ENCODE data around the gene ATP9A.

DNA sequence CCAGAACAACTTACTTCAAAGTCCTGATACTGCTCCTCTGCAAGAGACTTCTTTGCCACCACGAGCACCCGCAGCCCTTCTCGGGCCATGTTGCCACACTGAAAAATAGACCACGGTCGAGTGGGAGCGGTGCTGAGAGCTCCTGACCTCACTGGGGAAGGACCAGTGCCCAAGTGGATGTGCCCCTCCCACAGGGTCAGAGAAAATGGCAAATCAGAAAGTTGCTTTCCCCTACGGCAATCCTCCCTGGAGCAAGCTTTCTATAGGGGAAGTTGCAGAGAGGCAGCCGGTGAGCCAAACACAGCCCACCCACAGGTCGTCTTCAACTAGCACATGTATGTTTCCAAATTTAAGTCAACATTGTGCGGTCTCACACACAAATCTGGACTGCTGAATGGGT, 140.6 kb downstream of the ATP9A start:
- TF ChIP-seq POLR2A (IDR thresholded peaks at IDR 0.05; ENCODE audit: low read depth, low read length) (no peak), POLR2AphosphoS5 (IDR thresholded peaks at IDR 0.05; ENCODE audit: low read depth, low read length) (no peak), TAF1 (IDR thresholded peaks at IDR 0.05; ENCODE audit: low read depth, low read length) (no peak), SPI1 (IDR thresholded peaks at IDR 0.05; ENCODE audit: low read depth, low read length) (no peak), POU2F2 (IDR thresholded peaks at IDR 0.05; ENCODE audit: low read depth, low read length) (no peak)
